ENCODE results near the gene TASL.
"Not testable (repeated sequence)": the region's sequence is repeated elsewhere in the genome, so short reads cannot be mapped to it uniquely, and the experiment has no call there.

Gene TASL

GRCh38 chrX:30577362-30577991, at the start of gene TASL:
TSS of gene TASL (minus strand) at chrX:30577766. CDS start at chrX:30560355, 17,411 bp downstream.
- DNase-seq = peak; percentile 17

GRCh38 chrX:30626402-30626801, 48.8 kb upstream of the TASL start:
- DNase-seq = no peak

- DNase-seq = no peak
These were observed 44.8 kb upstream of the TASL start for GRCh38 chrX:30622361-30622760.

GRCh38 chrX:30620980-30621618, 43.5 kb upstream of the TASL start:
- no peak for DNase-seq

GRCh38 chrX:30620125-30620524, 42.6 kb upstream of the TASL start:
- no peak for DNase-seq

- no peak for DNase-seq
These were observed 40.7 kb upstream of the TASL start for GRCh38 chrX:30618160-30618765.

GRCh38 chrX:30615229-30615628, 37.7 kb upstream of the TASL start:
- no peak for DNase-seq

GRCh38 chrX:30613721-30614120, 36.2 kb upstream of the TASL start:
- DNase-seq = no peak

- no peak for DNase-seq
These were observed 34.7 kb upstream of the TASL start for GRCh38 chrX:30612250-30612655.

- DNase-seq = no peak
These were observed 32.5 kb upstream of the TASL start for GRCh38 chrX:30610026-30610425.

- DNase-seq = no peak
These were observed 29.6 kb upstream of the TASL start for GRCh38 chrX:30607155-30607554.

- DNase-seq = not testable (repeated sequence)
These were observed 23.0 kb upstream of the TASL start for GRCh38 chrX:30600269-30601176.

- DNase-seq = no peak
These were observed 19.8 kb upstream of the TASL start for GRCh38 chrX:30597216-30598012.

GRCh38 chrX:30593440-30594200, 16.1 kb upstream of the TASL start:
- DNase-seq = no peak

GRCh38 chrX:30592831-30593230, 15.3 kb upstream of the TASL start:
- no peak for DNase-seq

- DNase-seq = no peak
These were observed 12.8 kb upstream of the TASL start for GRCh38 chrX:30590368-30590767.

GRCh38 chrX:30589146-30589888, 11.8 kb upstream of the TASL start:
- DNase-seq = no peak

- no peak for DNase-seq
These were observed 8.9 kb upstream of the TASL start for GRCh38 chrX:30586516-30586915.

GRCh38 chrX:30582664-30583063, 5.1 kb upstream of the TASL start:
- no peak for DNase-seq

- no peak for DNase-seq
These were observed 3.1 kb upstream of the TASL start for GRCh38 chrX:30580641-30581040.

GRCh38 chrX:30576881-30577280, 685 bp downstream of the TASL start:
- peak; percentile 5 for DNase-seq

Data from retina (tissue), 1 donor.